CD8-positive, alpha-beta memory T cell (primary cell): ENCODE measurements around the gene LRFN2. TPM values are rescaled to one million over a fixed set of nuclear protein-coding genes. Genes with fewer than 3 reads are reported as not detected.

ENCODE experiments used
- CTCF ChIA-PET: fragments of 350-600 bp; sonication (Branson Sonifier 250); formaldehyde crosslinking; loops from one replicate; lab custom pipeline; 2021; ENCODE audit warnings: antibody characterized with exemption; lab: Charles Lee
- POLR2A ChIA-PET: fragments of 350-600 bp; sonication (Branson Sonifier 250); formaldehyde crosslinking; loops from one replicate; lab custom pipeline; 2021; ENCODE audit warnings: antibody characterized with exemption; lab: Charles Lee
- DNase-seq, 5 donors: peaks; one replicate each; pipeline versions ENCODE4 v3.0.0 to v3.0.0-alpha.2; 2020 to 2022; ENCODE audit warnings: mixed read lengths in 1 of 5
- H3K27ac ChIP-seq: one replicate; pipeline ENCODE4 v1.7.0; 2013; ENCODE audit warnings: low read depth, mild to moderate bottlenecking, low read length, moderate library complexity
- H3K27me3 ChIP-seq: 2 replicates; pipeline ENCODE4 v1.7.0; 2013; ENCODE audit warnings: low read length, mild to moderate bottlenecking; ENCODE audit not compliant: insufficient read depth, poor library complexity, severe bottlenecking
- H3K36me3 ChIP-seq: 2 replicates; pipeline ENCODE4 v1.7.0; 2013; ENCODE audit warnings: mild to moderate bottlenecking, low read length, moderate library complexity; ENCODE audit not compliant: insufficient read depth
- H3K4me1 ChIP-seq: 2 replicates; pipeline ENCODE4 v1.7.0; 2013; ENCODE audit warnings: mild to moderate bottlenecking, low read length, moderate library complexity; ENCODE audit not compliant: insufficient read depth
- H3K4me3 ChIP-seq: 2 replicates; pipeline ENCODE4 v1.7.0; 2013; ENCODE audit warnings: mild to moderate bottlenecking, low read length
- H3K9me3 ChIP-seq: 2 replicates; pipeline ENCODE4 v1.7.0; 2013; ENCODE audit warnings: mild to moderate bottlenecking, low read length
- H3K27ac Mint-ChIP-seq, 8 donors: one replicate each; pipeline ENCODE4 v1.8.0; 2020 to 2021; ENCODE audit warnings: mixed read lengths in 8 of 8, mild to moderate bottlenecking in 6 of 8, inconsistent platforms in 3 of 8, moderate library complexity in 3 of 8
- H3K27me3 Mint-ChIP-seq, 2 donors: one replicate each; pipeline ENCODE4 v1.8.0; 2020 to 2021; ENCODE audit warnings: mixed read lengths in 2 of 2, mild to moderate bottlenecking in 1 of 2, moderate library complexity in 1 of 2
- H3K36me3 Mint-ChIP-seq, 3 donors: one replicate each; pipeline ENCODE4 v1.8.0; 2020 to 2021; ENCODE audit warnings: mixed read lengths in 3 of 3, inconsistent platforms in 1 of 3, mild to moderate bottlenecking in 1 of 3
- H3K4me1 Mint-ChIP-seq, 3 donors: one replicate each; pipeline ENCODE4 v1.8.0; 2020 to 2021; ENCODE audit warnings: mixed read lengths in 3 of 3, inconsistent platforms in 1 of 3, mild to moderate bottlenecking in 1 of 3
- H3K4me3 Mint-ChIP-seq, 7 donors: one replicate each; pipeline ENCODE4 v1.8.0; 2020 to 2021; ENCODE audit warnings: mixed read lengths in 7 of 7, mild to moderate bottlenecking in 6 of 7, moderate library complexity in 4 of 7, inconsistent platforms in 2 of 7
- H3K9me3 Mint-ChIP-seq, 5 donors: one replicate each; pipeline ENCODE4 v1.8.0; 2020 to 2022; ENCODE audit warnings: mixed read lengths in 5 of 5, mild to moderate bottlenecking in 3 of 5, moderate library complexity in 2 of 5, inconsistent platforms in 1 of 5
- polyA plus RNA-seq: library from polyadenylated mRNA; unstranded; fragments of 300-500 nt; fragmentation: Illumina TruSeq; gene quantifications from one replicate; pipeline ENCODE4 v1.2.3, GENCODE V29; 2021
- total RNA-seq, 2 experiments: library from RNA; stranded (reverse); gene quantifications; one replicate each; pipeline ENCODE4 v1.2.3, GENCODE V29; 2021

The LRFN2 gene
- total and polyA plus RNA-seq, 3 experiments from 2014 or later, result 0.29 TPM; not detected in 2

DNA sequence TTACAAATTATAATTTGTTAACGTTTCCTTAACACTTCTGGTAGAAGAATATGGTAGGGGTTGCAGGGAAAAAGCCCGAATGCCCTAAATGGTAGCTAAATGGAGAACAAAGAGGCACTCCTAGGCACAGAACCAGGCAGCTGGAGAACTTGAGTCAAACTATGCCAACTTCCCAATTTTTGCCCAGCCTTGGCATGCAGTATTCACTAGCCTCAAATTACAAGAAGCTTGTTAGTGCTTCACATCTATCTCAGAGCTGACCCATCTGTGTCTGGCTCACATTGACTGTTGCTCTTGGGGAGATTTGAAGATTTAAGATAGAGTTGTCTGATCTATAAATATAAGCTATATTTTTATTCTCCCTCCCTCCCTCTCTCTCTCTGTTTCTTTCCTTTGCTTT, 19.4 kb upstream of the LRFN2 start:
- Mint-ChIP-seq H3K4me1 (no peaks in the 10 kb centered on the region), H3K36me3 (no peaks in the 10 kb centered on the region), H3K4me3 (no peak overlapping the region), H3K27me3 (peaks cover 20 to 62% of the 10 kb centered on the region in 2 donors), H3K27ac (no peak overlapping the region), H3K9me3 (no peaks in the 10 kb centered on the region)
- H3K4me3 ChIP-seq, result no peak overlapping the region
- no peak overlapping the region for H3K27ac ChIP-seq
- no peak for DNase-seq
- no peaks in the 10 kb centered on the region for H3K4me1 ChIP-seq
- no peaks in the 10 kb centered on the region for H3K9me3 ChIP-seq
- ChIA-PET POLR2A (no interaction called here), CTCF (interaction anchor here (1.0 kb wide), 1 partner anchor 10 kb away, joined by 3 read pairs; no protein-coding TSS in a partner anchor)
- no peaks in the 10 kb centered on the region for H3K36me3 ChIP-seq
- H3K27me3 ChIP-seq, result no peaks in the 10 kb centered on the region

GRCh38 chr6:40604082-40604481, 16.9 kb upstream of the LRFN2 start:
- Mint-ChIP-seq H3K4me1 (no peaks in the 10 kb centered on the region), H3K27ac (no peak overlapping the region), H3K36me3 (no peaks in the 10 kb centered on the region), H3K27me3 (peaks cover 31 to 72% of the 10 kb centered on the region in 2 donors), H3K9me3 (no peaks in the 10 kb centered on the region), H3K4me3 (no peak overlapping the region)
- POLR2A ChIA-PET, result no interaction called here
- Histone ChIP-seq H3K4me3 (no peak overlapping the region), H3K4me1 (no peaks in the 10 kb centered on the region), H3K36me3 (no peaks in the 10 kb centered on the region), H3K9me3 (no peaks in the 10 kb centered on the region), H3K27me3 (no peaks in the 10 kb centered on the region), H3K27ac (no peak overlapping the region)
- CTCF ChIA-PET, result no interaction called here
- no peak for DNase-seq

GRCh38 chr6:40599555-40599954, 12.4 kb upstream of the LRFN2 start:
- DNase-seq, result no peak
- POLR2A ChIA-PET, result no interaction called here
- Histone ChIP-seq H3K9me3 (no peaks in the 10 kb centered on the region), H3K4me1 (no peaks in the 10 kb centered on the region), H3K36me3 (no peaks in the 10 kb centered on the region), H3K27ac (no peak overlapping the region), H3K4me3 (no peak overlapping the region), H3K27me3 (no peaks in the 10 kb centered on the region)
- CTCF ChIA-PET, result no interaction called here
- H3K27me3 Mint-ChIP-seq, result peaks cover 32 to 53% of the 10 kb centered on the region in 2 donors
- H3K27ac Mint-ChIP-seq, result no peak overlapping the region
- H3K4me3 Mint-ChIP-seq, result no peak overlapping the region
- no peaks in the 10 kb centered on the region for H3K36me3 Mint-ChIP-seq
- no peaks in the 10 kb centered on the region for H3K4me1 Mint-ChIP-seq
- peaks cover 0 to 2% (median 0%) of the 10 kb centered on the region in 5 donors for H3K9me3 Mint-ChIP-seq

- CTCF ChIA-PET, result no interaction called here
- Mint-ChIP-seq H3K4me1 (no peaks in the 10 kb centered on the region), H3K4me3 (no peak overlapping the region), H3K36me3 (no peaks in the 10 kb centered on the region), H3K9me3 (peaks cover 0 to 2% (median 0%) of the 10 kb centered on the region in 5 donors), H3K27me3 (peaks cover 30 to 48% of the 10 kb centered on the region in 2 donors), H3K27ac (no peak overlapping the region)
- H3K4me3 ChIP-seq, result no peak overlapping the region
- POLR2A ChIA-PET, result no interaction called here
- H3K27me3 ChIP-seq, result no peaks in the 10 kb centered on the region
- no peak for DNase-seq
- no peaks in the 10 kb centered on the region for H3K4me1 ChIP-seq
- no peak overlapping the region for H3K27ac ChIP-seq
- no peaks in the 10 kb centered on the region for H3K36me3 ChIP-seq
- H3K9me3 ChIP-seq, result no peaks in the 10 kb centered on the region
Observed at GRCh38 chr6:40598516-40598915, 11.4 kb upstream of the LRFN2 start.

DNA sequence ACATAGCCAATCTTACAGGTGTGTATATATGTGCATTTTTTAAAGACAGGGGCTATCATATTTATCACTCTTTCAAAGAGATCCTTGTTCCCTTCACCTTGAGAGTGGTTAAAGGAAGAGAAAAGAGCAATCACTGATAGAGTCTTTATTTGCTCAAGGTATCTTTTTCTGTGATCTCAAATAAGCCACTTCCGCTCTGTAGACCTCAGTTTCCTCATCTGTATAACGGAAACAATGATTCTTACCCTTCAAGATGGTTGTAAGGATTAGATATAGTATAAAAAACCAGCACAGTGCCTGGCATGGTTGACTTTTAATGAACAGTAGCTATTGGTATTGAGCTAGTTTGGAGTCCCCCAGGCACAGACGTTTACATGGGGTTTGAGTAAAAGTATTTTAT, 10.1 kb upstream of the LRFN2 start:
- no peaks in the 10 kb centered on the region for H3K4me1 Mint-ChIP-seq
- H3K36me3 Mint-ChIP-seq, result no peaks in the 10 kb centered on the region

DNA sequence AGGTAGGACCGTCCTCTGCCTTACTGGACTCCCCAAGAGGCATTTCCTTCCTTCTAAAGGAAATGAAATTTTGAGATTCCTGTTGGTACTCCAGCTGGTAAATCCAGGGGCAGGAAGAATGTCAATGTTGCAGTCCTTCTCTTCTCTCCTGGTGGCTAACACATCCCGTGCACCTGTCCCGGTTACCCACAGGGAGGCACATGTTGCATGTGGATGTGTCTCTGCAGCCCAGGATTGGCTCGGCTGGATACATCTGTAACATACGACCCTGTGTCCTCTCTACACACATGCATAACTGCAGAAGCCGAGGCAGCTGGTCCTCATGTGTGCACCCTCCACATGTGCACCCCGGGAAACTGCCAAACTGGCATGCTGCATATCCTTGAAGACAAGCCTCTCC, 1.3 kb upstream of the LRFN2 start:
- POLR2A ChIA-PET, result no interaction called here
- peaks cover 15 to 51% of the 10 kb centered on the region in 2 donors for H3K27me3 Mint-ChIP-seq

More for the DNA sequence above, 10.1 kb upstream of the LRFN2 start:
- Histone ChIP-seq H3K9me3 (no peaks in the 10 kb centered on the region), H3K4me3 (no peak overlapping the region), H3K4me1 (no peaks in the 10 kb centered on the region), H3K36me3 (no peaks in the 10 kb centered on the region), H3K27me3 (no peaks in the 10 kb centered on the region), H3K27ac (no peak overlapping the region)
- no peak for DNase-seq
- CTCF ChIA-PET, result interaction anchor here (1.4 kb wide), 1 partner anchor 9 kb away, joined by 3 read pairs; no protein-coding TSS in a partner anchor
- no peak overlapping the region for H3K27ac Mint-ChIP-seq
- peaks cover 0 to 2% (median 0%) of the 10 kb centered on the region in 5 donors for H3K9me3 Mint-ChIP-seq
- POLR2A ChIA-PET, result no interaction called here
- H3K4me3 Mint-ChIP-seq, result no peak overlapping the region
- H3K27me3 Mint-ChIP-seq, result peaks cover 28 to 37% of the 10 kb centered on the region in 2 donors

GRCh38 chr6:40588070-40588384, 863 bp upstream of the LRFN2 start:
- H3K27me3 ChIP-seq, result peaks cover 4% of the 10 kb centered on the region
- Mint-ChIP-seq H3K27me3 (peaks cover 18 to 54% of the 10 kb centered on the region in 2 donors), H3K36me3 (no peaks in the 10 kb centered on the region), H3K4me3 (peak overlapping the region in 6 of 7 donors; percentile 24 to 50 (median 42)), H3K4me1 (peaks cover 4 to 15% (median 7%) of the 10 kb centered on the region in 3 donors), H3K9me3 (peaks cover 0 to 1% (median 0%) of the 10 kb centered on the region in 5 donors), H3K27ac (no peak overlapping the region)
- no peak overlapping the region for H3K27ac ChIP-seq
- H3K4me3 ChIP-seq, result no peak overlapping the region
- H3K4me1 ChIP-seq, result peaks cover 12% of the 10 kb centered on the region
- no peak for DNase-seq
- POLR2A ChIA-PET, result no interaction called here
- CTCF ChIA-PET, result interaction anchor here (0.9 kb wide), 1 partner anchor 245 kb away, joined by 3 read pairs; no protein-coding TSS in a partner anchor
- no peaks in the 10 kb centered on the region for H3K36me3 ChIP-seq
- H3K9me3 ChIP-seq, result no peaks in the 10 kb centered on the region

More for the DNA sequence above, 1.3 kb upstream of the LRFN2 start:
- peaks cover 4 to 15% (median 7%) of the 10 kb centered on the region in 3 donors for H3K4me1 Mint-ChIP-seq
- H3K9me3 Mint-ChIP-seq, result peaks cover 0 to 1% (median 0%) of the 10 kb centered on the region in 5 donors
- no peaks in the 10 kb centered on the region for H3K36me3 Mint-ChIP-seq
- peaks cover 4% of the 10 kb centered on the region for H3K27me3 ChIP-seq
- no peak for DNase-seq
- H3K4me3 Mint-ChIP-seq, result peak overlapping the region in 5 of 7 donors; percentile 24 to 46 (median 38)
- CTCF ChIA-PET, result no interaction called here
- no peak overlapping the region for H3K4me3 ChIP-seq
- no peaks in the 10 kb centered on the region for H3K36me3 ChIP-seq
- H3K27ac ChIP-seq, result no peak overlapping the region
- H3K27ac Mint-ChIP-seq, result no peak overlapping the region
- H3K4me1 ChIP-seq, result peaks cover 9% of the 10 kb centered on the region
- H3K9me3 ChIP-seq, result no peaks in the 10 kb centered on the region

DNA sequence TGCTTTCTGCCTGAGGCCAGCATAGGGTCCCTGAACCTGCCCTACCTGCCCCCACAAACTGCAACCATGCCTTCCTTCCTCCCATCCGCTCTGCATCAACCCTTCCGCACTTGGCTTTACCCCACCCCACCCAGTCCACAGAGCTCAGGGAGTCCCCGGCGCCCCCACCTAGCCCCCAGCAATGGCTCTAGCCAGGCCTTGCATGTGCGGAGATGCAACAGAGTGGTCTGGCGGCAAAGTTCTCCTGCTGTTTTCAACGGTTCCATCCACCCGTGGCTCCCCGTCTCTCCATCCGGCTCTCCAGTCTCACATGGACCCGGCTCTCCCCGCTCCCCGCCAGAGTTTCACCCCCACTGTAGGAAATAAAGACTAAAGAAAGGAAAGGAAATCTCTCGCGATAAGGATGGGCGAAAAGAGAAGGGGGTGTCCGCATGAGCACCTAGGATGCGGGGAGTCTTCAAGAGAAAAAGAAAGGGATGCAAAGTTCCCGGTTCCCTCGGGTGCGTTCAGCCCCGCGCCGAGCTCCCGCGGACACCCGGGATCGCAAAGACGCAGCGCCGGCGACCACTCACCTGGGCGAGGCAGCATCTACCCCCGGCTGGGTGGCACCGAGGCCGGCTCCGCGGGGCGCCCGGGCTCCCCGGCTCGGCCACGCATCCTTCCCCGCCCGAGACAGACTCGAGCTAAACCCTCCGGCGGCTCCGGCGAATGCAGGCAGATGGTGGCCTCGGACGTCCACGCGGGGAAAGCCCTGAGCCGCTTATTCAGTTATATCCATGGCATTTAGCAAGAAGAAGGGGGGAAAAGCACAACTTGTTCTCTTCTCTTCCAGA, 579 bp downstream of the LRFN2 start:
- peak overlapping the region; percentile 58 to 91 (median 72) for H3K4me3 Mint-ChIP-seq
- H3K36me3 Mint-ChIP-seq, result no peaks in the 10 kb centered on the region
- POLR2A ChIA-PET, result no interaction called here
- peaks cover 0 to 1% (median 0%) of the 10 kb centered on the region in 5 donors for H3K9me3 Mint-ChIP-seq
- Histone ChIP-seq H3K4me3 (peak overlapping the region; percentile 39), H3K4me1 (peaks cover 12% of the 10 kb centered on the region), H3K9me3 (no peaks in the 10 kb centered on the region), H3K27me3 (peaks cover 4% of the 10 kb centered on the region), H3K27ac (no peak overlapping the region), H3K36me3 (no peaks in the 10 kb centered on the region)
- H3K27me3 Mint-ChIP-seq, result peaks cover 20 to 47% of the 10 kb centered on the region in 2 donors
- peaks cover 4 to 15% (median 7%) of the 10 kb centered on the region in 3 donors for H3K4me1 Mint-ChIP-seq
- DNase-seq, result no peak
- H3K27ac Mint-ChIP-seq, result no peak overlapping the region
- CTCF ChIA-PET, result interaction anchor here (0.9 kb wide), 1 partner anchor 244 kb away, joined by 3 read pairs; no protein-coding TSS in a partner anchor
